ENCODE results near the gene LIMCH1.
"Not testable (repeated sequence)": the region's sequence is repeated elsewhere in the genome, so short reads cannot be mapped to it uniquely, and the experiment has no call there.

The LIMCH1 gene

GRCh38 chr4:41643331-41643730 is 105.4 kb downstream of the LIMCH1 start:
- no peak for DNase-seq (ENCODE audit: low read depth in 2 of 3, low spot score in 1 of 3)

GRCh38 chr4:41644288-41644914 is 106.4 kb downstream of the LIMCH1 start:
- DNase-seq (ENCODE audit: low read depth in 2 of 3, low spot score in 1 of 3), result peak in 2 of 3 donors; percentile 3 to 8

- DNase-seq (ENCODE audit: low read depth in 2 of 3, low spot score in 1 of 3), result no peak
These were observed 106.9 kb downstream of the LIMCH1 start for GRCh38 chr4:41644915-41645295.

- DNase-seq (ENCODE audit: low read depth in 2 of 3, low spot score in 1 of 3), result no peak
These were observed 107.9 kb downstream of the LIMCH1 start for GRCh38 chr4:41645728-41646390.

- no peak for DNase-seq (ENCODE audit: low read depth in 2 of 3, low spot score in 1 of 3)
These were observed 108.9 kb downstream of the LIMCH1 start for GRCh38 chr4:41646862-41647261.

GRCh38 chr4:41647383-41647782 is 109.4 kb downstream of the LIMCH1 start:
- DNase-seq (ENCODE audit: low read depth in 2 of 3, low spot score in 1 of 3), result no peak

- DNase-seq (ENCODE audit: low read depth in 2 of 3, low spot score in 1 of 3), result not testable (repeated sequence)
These were observed 113.2 kb downstream of the LIMCH1 start for GRCh38 chr4:41651150-41651549.

- no peak for DNase-seq (ENCODE audit: low read depth in 2 of 3, low spot score in 1 of 3)
These were observed 115.0 kb downstream of the LIMCH1 start for GRCh38 chr4:41652971-41653370.

- no peak for DNase-seq (ENCODE audit: low read depth in 2 of 3, low spot score in 1 of 3)
These were observed 115.6 kb downstream of the LIMCH1 start for GRCh38 chr4:41653523-41653922.

- no peak for DNase-seq (ENCODE audit: low read depth in 2 of 3, low spot score in 1 of 3)
These were observed 117.2 kb downstream of the LIMCH1 start for GRCh38 chr4:41655177-41655576.

GRCh38 chr4:41656106-41656505 is 118.1 kb downstream of the LIMCH1 start:
- no peak for DNase-seq (ENCODE audit: low read depth in 2 of 3, low spot score in 1 of 3)

- no peak for DNase-seq (ENCODE audit: low read depth in 2 of 3, low spot score in 1 of 3)
These were observed 118.9 kb downstream of the LIMCH1 start for GRCh38 chr4:41656572-41657520.

- no peak for DNase-seq (ENCODE audit: low read depth in 2 of 3, low spot score in 1 of 3)
These were observed 119.6 kb downstream of the LIMCH1 start for GRCh38 chr4:41657561-41657960.

- no peak for DNase-seq (ENCODE audit: low read depth in 2 of 3, low spot score in 1 of 3)
These were observed 120.2 kb downstream of the LIMCH1 start for GRCh38 chr4:41658163-41658562.

GRCh38 chr4:41660352-41660751 is 122.4 kb downstream of the LIMCH1 start:
- DNase-seq (ENCODE audit: low read depth in 2 of 3, low spot score in 1 of 3), result no peak

- DNase-seq (ENCODE audit: low read depth in 2 of 3, low spot score in 1 of 3), result peak; percentile 14 to 31 (median 29)
These were observed 123.6 kb downstream of the LIMCH1 start for GRCh38 chr4:41661442-41662076.

GRCh38 chr4:41665636-41666207 is 127.8 kb downstream of the LIMCH1 start:
- no peak for DNase-seq (ENCODE audit: low read depth in 2 of 3, low spot score in 1 of 3)

GRCh38 chr4:41668024-41668423 is 130.1 kb downstream of the LIMCH1 start:
- no peak for DNase-seq (ENCODE audit: low read depth in 2 of 3, low spot score in 1 of 3)

GRCh38 chr4:41670530-41670929 is 132.6 kb downstream of the LIMCH1 start:
- no peak for DNase-seq (ENCODE audit: low read depth in 2 of 3, low spot score in 1 of 3)

GRCh38 chr4:41670982-41671381 is 133.0 kb downstream of the LIMCH1 start:
- no peak for DNase-seq (ENCODE audit: low read depth in 2 of 3, low spot score in 1 of 3)

All from stimulated activated CD4-positive, alpha-beta T cell treated with anti-CD3 and anti-CD28 coated beads, Interleukin-12 subunit alpha, Interleukin-12 subunit beta, amount 100 ng/mL, for 48 hours (primary cell).